IPS DF 4.7 (cell line): ENCODE results near the gene IFIT1B.
"Not testable (repeated sequence)": the region's sequence is repeated elsewhere in the genome, so short reads cannot be mapped to it uniquely, and the experiment has no call there.

Experiments
- DNase-seq: peaks from one replicate; pipeline ENCODE4 v3.0.0-alpha.2; 2013; ENCODE audit warnings: low spot score; ENCODE audit errors: extremely low read depth

Gene IFIT1B

DNA sequence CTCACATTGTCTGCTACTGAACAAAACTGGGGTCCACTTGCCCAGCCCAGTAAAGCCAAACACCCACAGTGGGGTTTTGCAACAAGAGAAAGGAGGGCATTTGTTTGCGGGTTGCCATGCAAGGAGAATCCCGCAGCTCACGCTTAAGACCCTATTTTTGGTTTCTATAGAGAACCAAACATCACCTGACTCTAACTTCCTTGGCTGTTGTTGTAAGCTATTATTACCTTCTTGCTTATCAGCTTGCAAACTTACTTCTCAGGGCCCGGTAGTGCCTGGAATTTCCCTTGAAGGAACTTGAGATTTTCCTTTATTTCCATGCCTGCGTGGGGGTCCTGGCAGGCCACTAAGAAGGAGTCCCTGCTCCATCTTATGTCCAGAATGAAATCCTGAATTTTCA lies 29.4 kb upstream of the IFIT1B start:
- no peak for DNase-seq

DNA sequence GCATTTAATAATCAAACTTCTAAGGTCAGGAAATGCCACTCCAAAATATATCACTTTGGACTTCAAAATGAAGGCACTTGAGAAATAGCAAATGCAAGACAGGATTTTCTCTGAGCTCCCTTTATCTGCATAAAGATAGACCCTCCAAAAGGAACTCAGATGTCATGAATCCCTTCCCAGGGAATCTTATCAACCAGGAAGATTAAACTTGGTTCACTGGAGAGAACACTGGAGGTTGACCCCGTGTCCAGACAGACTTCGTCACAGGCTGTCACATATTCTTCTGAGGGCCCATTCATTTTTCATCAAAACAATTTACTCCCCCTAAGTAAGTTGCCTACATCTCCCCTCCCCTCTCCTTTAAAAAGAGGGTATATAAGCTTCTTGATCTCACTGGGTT lies 28.9 kb upstream of the IFIT1B start:
- DNase-seq = no peak

DNA sequence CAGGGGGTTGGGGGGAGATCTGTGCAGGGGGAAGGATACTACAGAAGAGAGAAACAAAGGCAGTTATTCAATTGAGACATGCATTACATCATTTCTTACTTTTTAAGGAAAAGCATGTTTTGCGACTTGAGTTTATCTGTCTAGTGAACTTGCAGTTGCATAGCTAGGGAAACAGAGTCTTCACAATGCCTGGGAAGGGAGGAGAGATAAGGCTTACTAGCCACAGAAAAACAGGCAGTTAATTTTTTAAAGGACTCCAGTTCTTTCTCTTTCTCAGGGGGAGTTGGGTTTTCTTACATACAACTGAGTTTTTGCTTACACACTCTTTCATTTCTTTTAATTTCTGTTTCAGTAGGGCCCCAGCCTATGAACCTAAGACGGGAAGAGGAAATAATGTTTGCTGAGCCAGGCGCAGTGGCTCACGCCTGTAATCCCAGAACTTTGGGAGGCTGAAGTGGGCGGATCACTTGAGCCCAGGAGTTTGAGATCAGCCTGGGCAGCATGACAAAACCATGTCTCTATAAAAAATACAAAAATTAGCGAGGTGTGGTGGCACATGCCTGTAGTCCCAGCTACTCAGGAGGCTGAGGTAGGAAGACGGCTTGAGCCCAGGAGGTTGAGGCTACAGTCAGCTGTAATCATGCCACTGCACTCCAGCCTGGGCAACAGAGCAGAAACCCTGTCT lies 27.1 kb upstream of the IFIT1B start:
- not testable (repeated sequence) for DNase-seq

DNA sequence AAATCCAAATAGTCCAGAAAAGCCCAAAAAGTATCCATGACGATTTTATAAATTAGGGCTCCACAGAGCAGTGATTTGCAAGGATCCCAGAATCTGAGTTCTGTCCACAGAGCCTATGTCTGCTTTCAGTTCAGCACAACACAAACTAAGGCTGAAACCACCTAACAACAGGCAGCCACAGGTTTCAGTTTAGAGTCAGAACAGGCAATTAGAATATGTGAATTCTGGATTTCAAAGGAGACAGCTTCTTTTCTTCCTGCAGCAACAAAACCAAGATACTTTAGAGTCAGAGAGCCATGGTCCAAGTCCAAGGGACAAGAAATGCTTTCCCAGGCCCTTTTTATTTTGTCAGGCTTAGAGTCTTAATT lies 26.5 kb upstream of the IFIT1B start:
- DNase-seq = no peak

DNA sequence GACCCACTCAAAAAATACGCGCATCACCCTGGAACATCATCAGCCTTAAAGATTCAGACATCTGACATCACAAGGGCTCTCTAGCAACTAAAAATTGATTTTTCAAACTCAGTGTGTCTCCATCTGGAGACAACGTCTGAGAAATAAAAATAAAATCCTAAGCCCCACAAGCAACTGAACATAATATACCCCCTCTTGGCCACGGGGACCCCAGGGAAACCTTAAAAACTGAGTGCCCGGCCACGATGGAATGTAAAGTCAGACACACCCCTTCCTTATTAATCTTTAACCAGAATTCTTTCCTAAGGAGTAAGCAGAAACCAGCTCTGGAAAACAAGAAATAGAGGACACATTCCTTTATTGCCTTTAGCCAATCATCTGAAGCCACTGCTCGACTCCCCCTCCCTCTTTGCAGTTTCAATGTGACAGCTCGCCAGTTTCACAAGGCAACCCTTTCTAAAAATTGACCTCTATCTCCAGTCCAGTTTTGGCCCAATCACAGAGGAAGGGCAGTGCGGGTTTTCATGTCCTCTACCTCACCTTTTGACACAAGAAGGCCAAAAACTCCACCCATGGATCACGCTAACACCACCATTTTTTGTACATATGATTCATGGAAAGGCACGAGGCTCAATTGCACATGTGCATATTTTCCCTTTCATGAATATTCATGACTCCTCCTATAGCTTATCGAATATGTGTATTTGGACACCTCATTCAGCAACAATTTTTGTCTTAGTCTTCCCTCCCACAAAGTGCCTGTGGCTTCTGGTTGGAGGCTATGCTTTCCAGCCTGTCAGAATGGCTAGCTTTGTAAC lies 25.9 kb upstream of the IFIT1B start:
- no peak for DNase-seq

DNA sequence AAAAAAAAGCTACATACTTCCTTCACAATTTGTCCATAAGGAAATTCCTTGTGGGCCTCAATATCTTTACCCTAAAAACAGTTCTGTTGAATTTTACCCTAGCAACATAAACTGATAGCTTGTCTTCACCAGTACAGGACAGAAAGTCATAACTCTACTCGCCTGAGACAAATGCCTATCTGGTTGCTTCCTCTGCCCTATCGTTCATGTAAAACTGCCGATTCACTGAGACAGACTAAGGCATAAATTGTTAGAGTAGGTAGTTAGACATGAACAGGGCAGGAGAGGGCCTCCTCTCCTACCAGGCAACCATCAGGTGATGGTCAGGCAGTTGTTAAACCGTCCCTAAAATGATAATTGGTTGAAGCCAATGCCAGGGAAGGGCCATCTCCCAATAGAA lies 25.1 kb upstream of the IFIT1B start:
- no peak for DNase-seq

DNA sequence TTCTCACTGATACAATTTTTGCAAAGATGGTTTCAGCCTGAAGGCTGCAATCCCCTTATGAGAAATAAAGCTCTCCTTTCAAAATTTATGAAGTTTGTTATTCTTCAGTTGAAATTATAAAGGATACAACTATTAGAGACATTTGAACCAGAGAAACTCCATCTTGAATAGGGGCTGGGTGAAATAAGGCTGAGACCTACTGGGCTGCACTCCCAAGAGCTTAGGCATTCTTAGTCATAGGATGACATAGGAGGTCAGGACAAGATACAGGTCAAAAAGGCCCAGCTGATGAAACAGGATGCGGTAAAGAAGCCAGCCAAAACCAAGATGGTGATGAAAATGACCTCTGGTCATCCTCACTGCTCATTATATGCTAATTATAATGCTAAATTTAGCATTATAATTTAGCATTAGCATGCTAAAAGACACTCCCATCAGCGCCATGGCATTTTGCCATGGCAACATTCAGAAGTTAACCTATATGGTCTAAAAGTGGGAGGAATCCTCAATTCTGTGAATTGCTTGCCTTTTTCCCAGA lies 22.4 kb upstream of the IFIT1B start:
- no peak for DNase-seq

DNA sequence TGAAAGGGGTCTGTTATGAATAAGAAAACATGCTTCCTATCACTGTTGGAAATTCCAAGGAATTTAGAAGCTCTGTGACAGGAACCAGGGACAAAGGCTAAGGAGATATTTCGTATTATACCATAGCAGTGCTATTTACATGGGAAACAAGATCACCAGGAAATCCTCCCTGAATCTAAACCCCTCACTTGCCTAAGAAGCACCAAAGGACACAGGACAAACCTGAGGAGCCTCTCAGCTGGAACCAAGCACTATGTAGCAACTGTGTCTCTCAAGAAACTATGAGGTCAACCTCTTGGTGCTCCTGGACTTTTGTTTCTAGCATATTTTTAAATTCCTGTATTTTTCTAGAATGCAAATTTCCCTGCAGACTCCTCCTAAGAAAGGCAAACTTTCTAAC lies 20.8 kb upstream of the IFIT1B start:
- DNase-seq = no peak

DNA sequence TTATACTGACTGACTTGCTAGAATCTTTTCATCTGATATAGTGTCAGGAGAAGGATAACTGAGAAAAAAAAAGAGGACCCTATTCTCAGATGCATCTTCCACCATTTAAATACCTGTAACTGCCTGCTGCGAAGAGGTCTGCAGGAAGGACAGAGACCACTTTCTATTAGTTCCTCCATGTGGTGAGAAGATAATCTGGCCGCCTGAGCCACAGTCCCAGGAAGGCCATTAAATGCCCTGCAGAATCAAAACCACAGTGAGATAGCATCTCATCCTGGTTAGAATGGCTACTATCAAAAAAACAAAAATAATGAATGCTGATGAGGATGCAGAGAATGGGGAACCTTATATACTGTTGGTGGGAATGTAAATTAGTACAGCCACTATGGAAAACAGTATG lies 19.9 kb upstream of the IFIT1B start:
- DNase-seq = no peak

DNA sequence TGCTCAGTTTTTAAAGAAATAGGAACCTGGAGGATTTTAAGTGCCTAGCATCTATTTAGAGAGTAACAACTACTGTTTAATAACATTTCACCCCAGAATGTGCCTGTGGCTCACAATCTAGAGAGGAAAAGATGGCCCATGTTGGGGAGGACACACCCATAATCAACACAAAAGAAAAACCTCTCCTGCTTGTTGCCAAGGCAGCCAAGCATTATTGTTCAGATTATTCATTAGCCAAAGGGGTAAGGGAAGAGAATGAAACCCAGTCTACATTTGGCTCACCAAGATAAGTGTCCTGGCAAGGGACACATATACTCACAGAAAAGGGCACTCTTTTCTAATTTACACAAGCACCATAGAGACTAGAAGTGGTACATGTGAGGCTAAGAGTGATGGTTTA lies 17.7 kb upstream of the IFIT1B start:
- no peak for DNase-seq

DNA sequence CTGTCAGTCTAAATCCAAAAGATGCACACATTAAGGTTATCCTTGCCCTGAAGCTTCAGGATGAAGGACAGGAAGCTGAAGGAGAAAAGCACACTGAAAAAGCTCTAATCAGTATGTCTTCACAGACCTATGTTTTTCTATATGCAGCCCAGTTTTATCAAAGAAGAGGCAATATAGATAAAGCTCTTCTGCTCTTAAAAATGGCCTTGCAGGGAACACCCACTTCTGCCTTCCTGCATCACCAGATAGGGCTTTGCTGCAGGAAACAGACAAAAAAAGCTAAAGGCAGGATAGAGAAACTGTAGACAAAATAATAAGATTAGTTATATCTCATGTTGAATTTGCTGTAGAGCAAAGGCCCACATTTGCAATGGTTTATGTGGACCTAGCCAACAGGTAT lies 14.9 kb upstream of the IFIT1B start:
- DNase-seq = no peak

DNA sequence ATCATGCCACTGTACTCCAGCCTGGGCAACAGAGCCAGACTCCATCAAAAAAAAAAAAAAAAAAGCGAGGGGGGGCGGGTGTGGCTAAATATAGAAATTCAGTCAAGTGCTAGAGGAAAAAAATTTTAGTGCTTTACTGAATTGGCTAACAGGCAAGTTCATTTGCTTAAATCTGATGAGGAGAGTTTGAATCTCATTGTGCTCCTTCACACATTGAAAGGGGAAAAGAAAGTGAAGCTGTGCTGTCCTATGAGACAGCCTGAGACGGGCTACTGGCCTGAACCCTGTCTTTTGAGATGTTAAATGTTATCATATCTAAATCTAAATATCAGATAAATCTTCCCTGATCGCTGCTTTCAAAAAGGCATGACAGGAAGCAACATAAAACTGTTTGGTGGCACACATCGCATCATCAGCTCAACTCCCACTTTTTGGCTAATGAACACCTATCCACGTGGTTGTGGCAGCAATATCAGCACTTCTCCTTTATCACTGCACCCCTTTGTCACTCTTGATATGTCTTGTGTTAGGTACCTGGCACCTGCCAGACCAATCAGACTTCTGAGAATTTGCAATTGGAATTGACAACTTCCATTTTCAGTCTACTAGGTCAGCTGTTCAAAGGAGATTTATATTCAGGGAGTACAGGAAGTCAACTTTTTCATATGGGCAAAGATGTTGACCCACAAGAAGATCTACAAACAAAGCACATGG lies 14.0 kb upstream of the IFIT1B start:
- no peak for DNase-seq

DNA sequence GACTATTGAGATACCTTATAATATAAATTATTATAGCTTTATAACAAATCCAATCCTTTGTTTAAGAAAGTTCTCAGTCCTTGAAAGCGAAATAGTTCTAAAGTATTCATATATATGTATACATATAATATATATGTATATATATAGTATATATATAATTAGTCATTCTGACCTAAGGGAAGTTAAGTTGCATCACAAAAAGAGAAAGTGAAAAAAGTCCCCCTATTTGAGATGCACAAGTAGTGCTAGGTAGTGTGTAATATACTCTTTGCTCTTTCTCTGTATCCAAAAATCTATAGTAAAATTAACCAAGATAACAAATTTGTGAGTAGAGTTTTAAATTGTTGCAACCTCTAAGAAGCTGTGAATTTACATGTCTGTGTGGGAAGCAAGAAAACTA lies 13.3 kb upstream of the IFIT1B start:
- no peak for DNase-seq

DNA sequence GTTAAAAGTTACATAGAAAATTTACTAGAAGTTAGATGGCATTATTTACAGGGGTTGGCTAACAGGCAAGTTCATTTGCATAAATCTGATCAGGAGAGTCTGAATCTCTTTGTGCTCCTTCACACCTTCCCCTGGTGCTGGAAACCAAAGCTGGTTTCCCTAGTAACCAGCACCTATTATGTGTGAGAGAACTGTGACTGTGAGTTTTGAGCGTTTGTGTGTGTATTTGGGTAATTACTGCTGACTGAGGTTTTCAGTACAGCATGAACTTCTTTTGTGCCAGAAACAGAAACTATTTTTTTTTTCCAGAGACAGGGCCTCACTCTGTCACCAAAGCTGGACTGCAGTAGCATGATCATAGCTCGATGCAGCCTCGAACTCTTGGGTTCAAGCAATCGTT lies 10.3 kb upstream of the IFIT1B start:
- no peak for DNase-seq

DNA sequence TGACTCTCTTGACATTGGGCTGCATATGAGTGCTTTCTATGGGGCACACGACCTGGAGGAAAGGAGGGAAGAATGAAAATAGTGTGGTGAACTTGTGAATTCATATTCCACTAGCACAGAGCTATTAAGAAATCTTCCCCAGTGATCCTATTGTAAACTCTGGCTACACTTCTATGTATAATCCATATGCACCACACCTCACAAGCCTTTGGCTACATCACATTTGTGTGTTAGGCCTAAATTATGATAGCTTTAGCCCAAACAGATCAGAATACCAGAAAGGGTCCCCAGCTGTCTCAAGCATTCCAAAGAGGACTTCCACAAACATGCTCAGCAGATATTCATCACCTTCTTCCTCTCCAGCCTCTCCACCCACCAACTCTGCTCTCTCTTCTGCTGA lies 9.7 kb upstream of the IFIT1B start:
- no peak for DNase-seq

DNA sequence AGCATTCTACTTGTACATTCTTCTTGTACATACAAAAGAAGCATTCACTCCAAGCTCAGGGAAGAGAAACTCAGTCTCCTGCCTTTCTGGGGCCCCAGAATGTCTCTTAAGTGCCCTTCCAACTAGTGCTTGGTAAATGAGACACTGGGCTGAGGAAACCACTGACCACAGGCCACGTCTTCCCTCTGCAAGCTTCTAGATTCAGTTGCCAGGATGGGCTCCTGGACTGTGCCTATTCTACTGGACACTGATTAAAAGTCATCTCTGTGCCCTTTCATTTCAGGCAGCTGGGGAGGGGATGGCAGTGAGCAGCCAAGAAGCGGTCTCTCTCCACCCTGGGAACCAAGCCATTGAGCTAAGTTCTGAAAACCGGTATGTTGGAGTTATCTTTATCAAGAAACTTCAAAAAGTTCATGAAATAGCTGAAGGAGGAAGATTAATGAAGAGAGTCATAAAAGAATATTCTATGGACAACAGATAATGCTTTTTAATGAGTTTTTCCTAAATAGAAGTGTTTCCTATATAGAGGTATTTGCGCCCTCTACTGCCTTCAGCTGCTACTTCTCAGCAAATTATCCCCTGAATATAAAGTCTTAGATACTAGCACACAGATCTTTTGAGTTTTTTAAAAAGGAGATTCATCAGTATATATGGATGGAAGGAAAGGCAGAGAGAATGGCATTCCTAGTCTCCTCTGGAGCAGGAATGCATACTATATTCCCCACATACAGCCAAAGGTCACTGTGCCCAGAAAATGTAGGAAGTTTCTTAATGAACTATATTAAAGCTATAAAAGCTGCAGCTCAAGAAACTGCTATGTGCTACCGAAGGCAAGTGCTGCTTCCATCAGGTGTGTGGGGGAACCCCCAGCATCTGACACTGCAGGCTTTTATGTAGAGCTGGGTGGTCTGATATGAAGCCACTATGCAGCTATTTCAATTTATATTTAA lies 8.4 kb upstream of the IFIT1B start:
- no peak for DNase-seq

DNA sequence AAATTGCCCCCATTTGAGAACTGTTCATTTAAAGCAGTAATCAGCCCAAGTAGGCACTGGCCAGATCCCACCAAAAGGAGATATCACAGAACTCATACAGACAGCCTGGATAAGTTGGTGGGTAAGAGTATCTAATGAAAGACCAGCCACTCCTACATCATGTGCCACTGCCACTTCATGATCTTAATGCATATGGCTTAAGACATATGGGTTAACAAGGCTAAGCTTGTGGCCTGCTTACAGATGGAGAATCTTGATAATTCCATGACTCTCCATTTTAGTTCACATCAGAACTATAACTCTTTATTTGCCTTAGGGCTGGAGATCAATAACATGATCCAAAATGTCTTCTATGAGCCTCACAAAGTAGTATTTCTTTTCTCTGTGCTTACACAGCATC lies 6.8 kb upstream of the IFIT1B start:
- DNase-seq = no peak

DNA sequence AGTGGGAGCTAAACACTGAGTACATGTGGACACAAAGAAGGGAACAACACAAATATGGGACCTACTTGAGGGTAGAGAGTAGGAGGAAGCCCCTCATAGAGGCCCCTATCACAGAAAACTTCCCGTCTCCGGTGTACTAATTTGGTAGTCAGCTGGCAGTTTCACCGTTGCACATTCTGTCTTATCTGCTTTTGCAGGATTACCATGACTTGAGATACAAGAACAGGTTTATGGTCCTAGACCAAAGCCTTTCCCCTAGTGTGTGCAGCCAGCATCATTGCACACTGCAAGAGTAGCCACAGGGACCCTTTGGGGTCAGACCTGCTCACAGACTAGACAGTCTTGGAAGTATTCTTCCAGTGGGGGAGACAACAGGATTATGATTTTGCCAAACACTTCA lies 5.9 kb upstream of the IFIT1B start:
- DNase-seq = no peak

DNA sequence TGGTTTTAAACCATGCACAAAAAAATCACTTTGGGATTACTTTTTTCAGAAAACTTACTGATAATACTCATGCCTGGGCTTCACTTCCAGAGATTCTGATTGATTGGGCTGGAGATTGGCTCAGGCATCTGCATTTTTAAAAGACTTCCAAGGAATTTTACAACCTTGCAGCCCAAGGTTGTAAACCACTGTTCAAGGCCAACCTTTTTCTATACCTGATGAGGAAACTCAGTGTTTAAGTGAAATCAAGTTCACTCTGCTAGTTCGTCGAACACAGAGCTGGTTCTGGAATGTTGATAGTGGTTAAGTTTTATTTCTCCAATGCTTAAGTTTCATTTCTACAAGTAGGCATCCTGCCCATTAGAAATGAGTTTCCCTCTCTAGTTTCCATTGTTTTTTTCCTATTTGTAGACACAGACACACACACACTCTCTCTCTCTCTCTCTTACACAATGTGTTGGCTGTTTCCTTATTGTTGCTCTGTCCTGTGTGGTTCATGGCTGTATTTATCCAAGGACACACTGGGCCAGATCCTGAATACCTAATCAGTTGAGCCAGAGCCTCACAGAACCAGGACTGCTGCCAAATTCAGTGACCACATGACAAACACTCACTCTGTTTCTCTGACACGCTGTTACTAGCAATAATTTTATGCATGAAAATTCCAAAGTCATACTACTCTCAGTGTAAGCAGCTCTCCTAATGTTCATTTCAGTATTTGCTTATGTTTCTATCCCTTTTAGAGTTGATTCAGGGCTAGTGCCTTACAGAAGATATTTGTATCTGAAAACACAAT lies 3.7 kb upstream of the IFIT1B start:
- DNase-seq = no peak

DNA sequence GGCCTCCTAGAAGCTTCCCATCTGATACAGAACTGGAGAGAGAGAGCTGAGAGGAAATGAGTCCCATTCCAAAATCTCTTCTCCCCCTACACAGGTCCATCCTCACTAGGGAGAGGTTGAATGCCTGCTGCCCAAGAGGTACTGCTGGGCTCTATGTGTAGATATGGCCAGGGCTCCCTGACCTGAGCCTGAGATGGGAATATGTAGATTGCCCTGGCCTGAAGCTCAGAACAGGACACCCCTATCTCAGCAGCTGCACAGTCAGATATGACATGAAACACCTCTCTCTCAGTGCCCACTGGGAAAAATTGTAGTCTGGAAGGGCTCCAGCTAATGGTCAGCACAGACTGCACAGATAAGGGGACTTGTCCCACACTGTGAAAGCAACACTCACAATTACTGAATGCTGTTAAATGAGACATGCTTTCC lies 3.1 kb upstream of the IFIT1B start:
- DNase-seq = no peak
